HepG2 (cell line): ENCODE measurements around the gene ATOSB.

Source experiments
- CTCF ChIP-seq: sonication (generic); formaldehyde crosslinking; IDR thresholded peaks from 2 replicates; pipeline ENCODE4 v1.5.0; 2020; ENCODE audit warnings: mild to moderate bottlenecking, missing genetic modification reagents, moderate library complexity
- EZH2 ChIP-seq: conservative IDR thresholded peaks from 2 replicates; pipeline ENCODE4 v1.6.1; 2012; ENCODE audit warnings: mild to moderate bottlenecking, low read depth, low read length, moderate library complexity
- MAFK ChIP-seq, 2 experiments: IDR thresholded peaks in 1 of 2; conservative IDR thresholded peaks in 1 of 2; 2 replicates each; pipeline ENCODE4 v1.6.1; 2011; ENCODE audit warnings: improper control_type of control experiment in 2 of 2, low read length in 2 of 2
- NFIC ChIP-seq: IDR thresholded peaks from 2 replicates; pipeline ENCODE4 v1.6.1; 2012; ENCODE audit warnings: mild to moderate bottlenecking, low read length, inconsistent platforms
- NFRKB ChIP-seq: fragments of 450-650 bp; IDR thresholded peaks from 2 replicates; pipeline ENCODE4 v1.6.1; 2017
- NPAS2 ChIP-seq: sonication (generic); formaldehyde crosslinking; IDR thresholded peaks from 2 replicates; pipeline ENCODE4 v1.8.0; 2022; ENCODE audit warnings: mild to moderate bottlenecking, missing genetic modification reagents, borderline replicate concordance
- POLR2A ChIP-seq, 2 experiments: IDR thresholded peaks; 2 replicates each; pipeline ENCODE4 v1.6.1; 2011; ENCODE audit warnings: low read depth in 2 of 2, low read length in 2 of 2, mild to moderate bottlenecking in 1 of 2, moderate library complexity in 1 of 2; ENCODE audit not compliant: insufficient read depth in 1 of 2
- RFX5 ChIP-seq: IDR thresholded peaks from 2 replicates; pipeline ENCODE4 v1.6.1; 2011; ENCODE audit warnings: low read depth, low read length, improper control_type of control experiment
- XBP1 ChIP-seq: sonication (generic); formaldehyde crosslinking; IDR thresholded peaks from 2 replicates; pipeline ENCODE4 v1.5.0; 2020; ENCODE audit warnings: missing genetic modification reagents
- ZNF883 ChIP-seq: sonication (generic); formaldehyde crosslinking; IDR thresholded peaks from 2 replicates; pipeline ENCODE4 v1.5.1; 2020; ENCODE audit warnings: mild to moderate bottlenecking, missing genetic modification reagents; ENCODE audit errors: not compliant biosample characterization
- ZZZ3 ChIP-seq: sonication (generic); formaldehyde crosslinking; IDR thresholded peaks from 2 replicates; pipeline ENCODE4 v1.4.0; 2020; ENCODE audit warnings: missing genetic modification reagents, mild to moderate bottlenecking, borderline replicate concordance
- TF ChIP-seq, protein P1 (sequence below): sonication (generic); formaldehyde crosslinking; IDR thresholded peaks from 2 replicates; pipeline ENCODE4 v1.8.1; 2023; ENCODE audit warnings: missing genetic modification reagents, inconsistent platforms, borderline replicate concordance
- TF ChIP-seq, protein P2 (sequence below): sonication (generic); formaldehyde crosslinking; IDR thresholded peaks from 2 replicates; pipeline ENCODE4 v1.4.0; 2020; ENCODE audit warnings: missing genetic modification reagents

GRCh38 chr9:35163413-35163812, 47.8 kb upstream of the ATOSB start:
- TF ChIP-seq ZNF883: no peak
- no peak for TF ChIP-seq NPAS2
- no peak for TF ChIP-seq CTCF (CRISPR knock-in tag)
- TF ChIP-seq NFRKB: no peak
- TF ChIP-seq, protein P1, sequence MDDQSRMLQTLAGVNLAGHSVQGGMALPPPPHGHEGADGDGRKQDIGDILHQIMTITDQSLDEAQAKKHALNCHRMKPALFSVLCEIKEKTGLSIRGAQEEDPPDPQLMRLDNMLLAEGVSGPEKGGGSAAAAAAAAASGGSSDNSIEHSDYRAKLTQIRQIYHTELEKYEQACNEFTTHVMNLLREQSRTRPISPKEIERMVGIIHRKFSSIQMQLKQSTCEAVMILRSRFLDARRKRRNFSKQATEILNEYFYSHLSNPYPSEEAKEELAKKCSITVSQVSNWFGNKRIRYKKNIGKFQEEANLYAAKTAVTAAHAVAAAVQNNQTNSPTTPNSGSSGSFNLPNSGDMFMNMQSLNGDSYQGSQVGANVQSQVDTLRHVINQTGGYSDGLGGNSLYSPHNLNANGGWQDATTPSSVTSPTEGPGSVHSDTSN: no peak
- TF ChIP-seq, protein P2, sequence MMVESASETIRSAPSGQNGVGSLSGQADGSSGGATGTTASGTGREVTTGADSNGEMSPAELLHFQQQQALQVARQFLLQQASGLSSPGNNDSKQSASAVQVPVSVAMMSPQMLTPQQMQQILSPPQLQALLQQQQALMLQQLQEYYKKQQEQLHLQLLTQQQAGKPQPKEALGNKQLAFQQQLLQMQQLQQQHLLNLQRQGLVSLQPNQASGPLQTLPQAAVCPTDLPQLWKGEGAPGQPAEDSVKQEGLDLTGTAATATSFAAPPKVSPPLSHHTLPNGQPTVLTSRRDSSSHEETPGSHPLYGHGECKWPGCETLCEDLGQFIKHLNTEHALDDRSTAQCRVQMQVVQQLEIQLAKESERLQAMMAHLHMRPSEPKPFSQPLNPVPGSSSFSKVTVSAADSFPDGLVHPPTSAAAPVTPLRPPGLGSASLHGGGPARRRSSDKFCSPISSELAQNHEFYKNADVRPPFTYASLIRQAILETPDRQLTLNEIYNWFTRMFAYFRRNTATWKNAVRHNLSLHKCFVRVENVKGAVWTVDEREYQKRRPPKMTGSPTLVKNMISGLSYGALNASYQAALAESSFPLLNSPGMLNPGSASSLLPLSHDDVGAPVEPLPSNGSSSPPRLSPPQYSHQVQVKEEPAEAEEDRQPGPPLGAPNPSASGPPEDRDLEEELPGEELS: no peak
- TF ChIP-seq XBP1 (CRISPR knock-in tag): no peak
- no peak for TF ChIP-seq POLR2A (IDR thresholded peaks at IDR 0.05; ENCODE audit: insufficient read depth in 1 of 2, low read depth in 2 of 2, low read length in 2 of 2)
- no peak for TF ChIP-seq RFX5
- no peak for TF ChIP-seq ZZZ3 (CRISPR knock-in tag)
- no peak for TF ChIP-seq MAFK (conservative IDR thresholded peaks at IDR 0.05 in 1 of 2, IDR thresholded peaks at IDR 0.05 in 1 of 2; ENCODE audit: low read length in 2 of 2)
- TF ChIP-seq NFIC: no peak
- TF ChIP-seq EZH2: no peak
